Astrocyte (in vitro differentiated cells and primary cell): ENCODE results near the gene SLC9A7. TPM values are rescaled to one million over a fixed set of nuclear protein-coding genes. Genes with fewer than 3 reads are reported as not detected.

ENCODE experiments used
- DNase-seq: peaks from one replicate; pipeline ENCODE4 v3.0.0-alpha.2; 2010; ENCODE audit warnings: low read depth
- FAIRE-seq: peaks from 2 replicates; lab custom pipeline; 2011; peaks lifted over from hg19 to GRCh38; lab: Jason Lieb, UNC
- H2AFZ ChIP-seq: 2 replicates; pipeline ENCODE4 v1.6.0; 2012; ENCODE audit warnings: low read depth, low read length, inconsistent platforms
- H3K27ac ChIP-seq: 2 replicates; pipeline ENCODE4 v1.5.1; 2011; ENCODE audit warnings: low read depth, low read length, inconsistent platforms
- H3K27me3 ChIP-seq: 2 replicates; pipeline ENCODE4 v1.6.0; 2011; ENCODE audit warnings: low read length, inconsistent platforms; ENCODE audit not compliant: insufficient read depth
- H3K36me3 ChIP-seq: 2 replicates; pipeline ENCODE4 v1.5.1; 2011; ENCODE audit warnings: low read length, inconsistent platforms; ENCODE audit not compliant: insufficient read depth
- H3K4me1 ChIP-seq: 2 replicates; pipeline ENCODE4 v1.5.1; 2011; ENCODE audit warnings: low read length, inconsistent platforms; ENCODE audit not compliant: insufficient read depth
- H3K4me2 ChIP-seq: 2 replicates; pipeline ENCODE4 v1.6.0; 2012; ENCODE audit warnings: low read length, inconsistent platforms
- H3K4me3 ChIP-seq: 2 replicates; pipeline ENCODE4 v1.5.1; 2011; ENCODE audit warnings: low read depth, mild to moderate bottlenecking, low read length, inconsistent platforms; ENCODE audit not compliant: insufficient read depth
- H3K79me2 ChIP-seq: 2 replicates; pipeline ENCODE4 v1.6.0; 2012; ENCODE audit warnings: mild to moderate bottlenecking, low read length, inconsistent platforms; ENCODE audit not compliant: insufficient read depth
- H3K9ac ChIP-seq: 2 replicates; pipeline ENCODE4 v1.6.0; 2012; ENCODE audit warnings: mild to moderate bottlenecking, low read length, inconsistent platforms
- H3K9me3 ChIP-seq: 2 replicates; pipeline ENCODE4 v1.5.1; 2012; ENCODE audit warnings: low read depth, mild to moderate bottlenecking, low read length, inconsistent platforms; ENCODE audit not compliant: insufficient read depth
- H4K20me1 ChIP-seq: 2 replicates; pipeline ENCODE4 v1.6.0; 2012; ENCODE audit warnings: low read length, inconsistent platforms; ENCODE audit not compliant: insufficient read depth
- H3K27ac Mint-ChIP-seq: one replicate; pipeline ENCODE4 v1.8.0; 2021; ENCODE audit warnings: mild to moderate bottlenecking, mixed read lengths; ENCODE audit not compliant: unreplicated experiment
- H3K27me3 Mint-ChIP-seq: one replicate; pipeline ENCODE4 v1.8.0; 2021; ENCODE audit warnings: low read depth, mixed read lengths; ENCODE audit not compliant: unreplicated experiment
- H3K36me3 Mint-ChIP-seq: one replicate; pipeline ENCODE4 v1.8.0; 2021; ENCODE audit warnings: low read depth, mixed read lengths; ENCODE audit not compliant: unreplicated experiment
- H3K4me1 Mint-ChIP-seq: one replicate; pipeline ENCODE4 v1.8.0; 2021; ENCODE audit warnings: low read depth, mixed read lengths; ENCODE audit not compliant: unreplicated experiment
- H3K4me3 Mint-ChIP-seq: one replicate; pipeline ENCODE4 v1.8.0; 2021; ENCODE audit warnings: mild to moderate bottlenecking, moderate library complexity, mixed read lengths; ENCODE audit not compliant: unreplicated experiment
- H3K9me3 Mint-ChIP-seq: one replicate; pipeline ENCODE4 v1.8.0; 2021; ENCODE audit warnings: mild to moderate bottlenecking, mixed read lengths; ENCODE audit not compliant: unreplicated experiment
- CTCF ChIP-seq: IDR thresholded peaks from 2 replicates; pipeline ENCODE4 v1.5.1; 2011; ENCODE audit warnings: low read depth, mild to moderate bottlenecking, inconsistent platforms, low read length, moderate library complexity; ENCODE audit not compliant: insufficient read depth
- EZH2 ChIP-seq: IDR thresholded peaks from 2 replicates; pipeline ENCODE4 v1.6.1; 2012; ENCODE audit warnings: mild to moderate bottlenecking, low read length, inconsistent platforms; ENCODE audit not compliant: insufficient read depth
- total RNA-seq: library from RNA; stranded (reverse); gene quantifications from 2 replicates; pipeline ENCODE4 v1.2.1, GENCODE V29; 2021

The SLC9A7 gene
- total RNA-seq, 1 donor from 2014 or later: 21.0 TPM

- DNase-seq: no peak
- Histone ChIP-seq H3K27ac (no peak overlapping the region), H3K4me1 (no peaks in the 10 kb centered on the region), H3K36me3 (no peaks in the 10 kb centered on the region), H4K20me1 (peaks cover 7% of the 10 kb centered on the region), H3K9ac (no peak overlapping the region), H3K27me3 (no peaks in the 10 kb centered on the region), H3K4me2 (no peak overlapping the region), H2AFZ (no peak overlapping the region), H3K9me3 (no peaks in the 10 kb centered on the region), H3K79me2 (peaks cover 49% of the 10 kb centered on the region), H3K4me3 (no peak overlapping the region)
- peak; percentile 29 for FAIRE-seq
- Mint-ChIP-seq H3K4me1 (no peaks in the 10 kb centered on the region), H3K9me3 (no peaks in the 10 kb centered on the region), H3K27ac (no peak overlapping the region), H3K4me3 (no peak overlapping the region), H3K27me3 (no peaks in the 10 kb centered on the region), H3K36me3 (peaks cover 4% of the 10 kb centered on the region)
- TF ChIP-seq EZH2: no peak
- TF ChIP-seq CTCF: no peak
These were observed 8.0 kb downstream of the SLC9A7 start for GRCh38 chrX:46750889-46751288.

GRCh38 chrX:46744009-46744408 lies 14.9 kb downstream of the SLC9A7 start:
- H3K4me1 Mint-ChIP-seq: no peaks in the 10 kb centered on the region
- FAIRE-seq: no peak
- H3K36me3 Mint-ChIP-seq: no peaks in the 10 kb centered on the region
- no peak overlapping the region for H3K27ac Mint-ChIP-seq
- no peaks in the 10 kb centered on the region for H3K9me3 ChIP-seq
- no peak overlapping the region for H2AFZ ChIP-seq
- no peak for TF ChIP-seq CTCF
- TF ChIP-seq EZH2: no peak
- H3K27ac ChIP-seq: no peak overlapping the region
- peak; percentile 14 for DNase-seq
- H3K27me3 Mint-ChIP-seq: no peaks in the 10 kb centered on the region
- H3K27me3 ChIP-seq: no peaks in the 10 kb centered on the region
- no peaks in the 10 kb centered on the region for H3K9me3 Mint-ChIP-seq
- peaks cover 7% of the 10 kb centered on the region for H4K20me1 ChIP-seq
- peaks cover 61% of the 10 kb centered on the region for H3K79me2 ChIP-seq
- no peaks in the 10 kb centered on the region for H3K4me1 ChIP-seq
- no peak overlapping the region for H3K4me2 ChIP-seq
- H3K36me3 ChIP-seq: no peaks in the 10 kb centered on the region
- H3K4me3 Mint-ChIP-seq: no peak overlapping the region
- H3K9ac ChIP-seq: no peak overlapping the region
- no peak overlapping the region for H3K4me3 ChIP-seq

GRCh38 chrX:46743046-46743445 lies 15.9 kb downstream of the SLC9A7 start:
- Histone ChIP-seq H3K9ac (no peak overlapping the region), H2AFZ (no peak overlapping the region), H3K36me3 (no peaks in the 10 kb centered on the region), H3K4me3 (no peak overlapping the region), H3K4me1 (no peaks in the 10 kb centered on the region), H3K9me3 (no peaks in the 10 kb centered on the region), H3K79me2 (peaks cover 60% of the 10 kb centered on the region), H4K20me1 (peaks cover 7% of the 10 kb centered on the region), H3K27me3 (no peaks in the 10 kb centered on the region), H3K27ac (no peak overlapping the region), H3K4me2 (no peak overlapping the region)
- Mint-ChIP-seq H3K4me3 (no peak overlapping the region), H3K27ac (no peak overlapping the region), H3K4me1 (no peaks in the 10 kb centered on the region), H3K36me3 (no peaks in the 10 kb centered on the region), H3K9me3 (no peaks in the 10 kb centered on the region), H3K27me3 (no peaks in the 10 kb centered on the region)
- DNase-seq (no peak), FAIRE-seq (peak; percentile 9)
- TF ChIP-seq EZH2: no peak
- no peak for TF ChIP-seq CTCF
